ENCODE results near the gene SGCD. TPM values are rescaled to one million over a fixed set of nuclear protein-coding genes. Genes with fewer than 3 reads are reported as not detected.
"Not testable (repeated sequence)": the region's sequence is repeated elsewhere in the genome, so short reads cannot be mapped to it uniquely, and the experiment has no call there.

Gene SGCD
- total and polyA plus RNA-seq, 10 donors, result 0.26 to 5.3 (median 1.3) TPM

DNA sequence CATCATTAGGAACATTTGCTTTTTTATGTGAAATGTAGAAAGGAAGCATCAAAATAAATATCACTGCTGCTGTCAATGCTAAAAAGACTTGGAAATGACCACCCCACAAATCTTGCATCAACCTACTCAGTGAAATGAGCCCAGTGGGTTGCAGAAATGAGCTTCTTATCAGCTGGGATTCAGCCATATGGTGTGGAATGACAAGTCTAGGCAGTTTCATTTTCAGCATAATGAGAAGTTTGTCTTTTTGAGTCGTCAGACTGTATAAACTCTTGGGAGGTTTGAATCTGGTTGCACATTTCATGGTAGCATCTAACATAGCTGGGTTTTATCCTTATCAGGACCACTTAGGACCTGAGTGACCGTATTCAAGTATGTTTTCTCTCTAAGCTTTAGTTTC, 272.0 kb downstream of the SGCD start:
- intact Hi-C loops (cut with DNase I; ENCODE audit: low total_unique reads), result no loop called here
- no peak overlapping the region for H3K27ac ChIP-seq
- DNase-seq, result no peak
- no peaks in the 10 kb centered on the region for H3K36me3 ChIP-seq
- H3K27me3 ChIP-seq (replicated peaks in 1 of 7), result peaks cover 0 to 5% (median 0%) of the 10 kb centered on the region in 7 donors
- TF ChIP-seq, protein P1, sequence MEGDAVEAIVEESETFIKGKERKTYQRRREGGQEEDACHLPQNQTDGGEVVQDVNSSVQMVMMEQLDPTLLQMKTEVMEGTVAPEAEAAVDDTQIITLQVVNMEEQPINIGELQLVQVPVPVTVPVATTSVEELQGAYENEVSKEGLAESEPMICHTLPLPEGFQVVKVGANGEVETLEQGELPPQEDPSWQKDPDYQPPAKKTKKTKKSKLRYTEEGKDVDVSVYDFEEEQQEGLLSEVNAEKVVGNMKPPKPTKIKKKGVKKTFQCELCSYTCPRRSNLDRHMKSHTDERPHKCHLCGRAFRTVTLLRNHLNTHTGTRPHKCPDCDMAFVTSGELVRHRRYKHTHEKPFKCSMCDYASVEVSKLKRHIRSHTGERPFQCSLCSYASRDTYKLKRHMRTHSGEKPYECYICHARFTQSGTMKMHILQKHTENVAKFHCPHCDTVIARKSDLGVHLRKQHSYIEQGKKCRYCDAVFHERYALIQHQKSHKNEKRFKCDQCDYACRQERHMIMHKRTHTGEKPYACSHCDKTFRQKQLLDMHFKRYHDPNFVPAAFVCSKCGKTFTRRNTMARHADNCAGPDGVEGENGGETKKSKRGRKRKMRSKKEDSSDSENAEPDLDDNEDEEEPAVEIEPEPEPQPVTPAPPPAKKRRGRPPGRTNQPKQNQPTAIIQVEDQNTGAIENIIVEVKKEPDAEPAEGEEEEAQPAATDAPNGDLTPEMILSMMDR (IDR thresholded peaks at IDR 0.05 in 8 of 11, conservative IDR thresholded peaks at IDR 0.05 in 3 of 11), result no peak
- TF ChIP-seq POLR2AphosphoS5 (IDR thresholded peaks at IDR 0.05) (no peak), POLR2A (IDR thresholded peaks at IDR 0.05) (no peak)
- 64 to 81% (median 69%) methylated on average over 2 of the region's 2 CpGs for WGBS, 5 donors
- no peaks in the 10 kb centered on the region for H3K4me1 ChIP-seq
- H3K9me3 ChIP-seq, result peaks cover 0 to 35% (median 31%) of the 10 kb centered on the region in 8 donors
- H3K4me3 ChIP-seq, result no peak overlapping the region

DNA sequence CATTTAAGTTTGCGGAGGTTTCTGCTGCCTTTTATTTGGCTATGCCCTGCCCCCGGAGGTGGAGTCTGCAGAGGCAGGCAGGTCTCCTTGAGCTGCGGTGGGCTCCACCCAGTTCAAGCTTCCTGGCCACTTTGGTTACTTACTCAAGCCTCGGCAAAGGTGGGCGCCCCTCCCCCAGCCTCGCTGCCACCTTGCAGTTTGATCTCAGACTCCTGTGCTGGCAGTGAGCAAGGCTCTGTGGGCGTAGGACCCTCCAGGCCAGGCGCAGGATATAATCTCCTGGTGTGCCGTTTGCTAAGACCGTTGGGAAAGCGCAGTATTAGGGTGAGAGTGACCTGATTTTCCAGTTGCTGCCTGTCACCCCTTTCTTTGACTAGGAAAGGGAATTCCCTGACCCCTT, 283.6 kb downstream of the SGCD start:
- H3K27me3 ChIP-seq (replicated peaks in 1 of 7); intact Hi-C loops (cut with DNase I; ENCODE audit: low total_unique reads); H3K36me3 ChIP-seq; H3K4me3 ChIP-seq; DNase-seq; H3K4me1 ChIP-seq; H3K27ac ChIP-seq: not testable (repeated sequence)
- 86 to 95% (median 92%) methylated on average over 8 to 11 of the region's 11 CpGs for WGBS, 5 donors
- peaks cover 3 to 49% (median 40%) of the 10 kb centered on the region in 8 donors for H3K9me3 ChIP-seq

DNA sequence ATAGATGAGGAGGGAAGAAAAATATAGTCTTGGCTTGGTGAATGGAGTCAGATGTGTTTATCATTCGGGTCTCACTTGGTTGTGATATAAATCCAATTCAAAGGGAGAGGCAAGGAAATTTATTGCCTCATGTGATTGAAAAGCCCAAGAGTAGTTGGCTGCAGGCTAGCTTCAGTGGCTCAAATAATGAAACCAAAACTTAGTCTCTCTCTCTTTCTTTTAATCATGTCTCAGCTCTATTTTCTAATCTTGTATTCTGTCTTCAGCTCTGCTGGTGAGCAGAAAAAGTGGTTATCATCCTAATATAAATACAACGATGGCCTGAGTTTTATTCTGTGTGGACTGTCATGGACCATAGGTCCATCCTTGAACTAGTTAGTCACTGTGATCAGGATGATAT, 288.9 kb downstream of the SGCD start:
- Histone ChIP-seq H3K27ac (no peak overlapping the region), H3K36me3 (no peaks in the 10 kb centered on the region), H3K9me3 (peaks cover 3 to 30% (median 23%) of the 10 kb centered on the region in 8 donors), H3K27me3 (replicated peaks in 1 of 7) (no peaks in the 10 kb centered on the region), H3K4me1 (no peaks in the 10 kb centered on the region), H3K4me3 (no peak overlapping the region)
- TF ChIP-seq, protein P1 (IDR thresholded peaks at IDR 0.05 in 8 of 11, conservative IDR thresholded peaks at IDR 0.05 in 3 of 11), result no peak
- TF ChIP-seq POLR2A (IDR thresholded peaks at IDR 0.05) (no peak), POLR2AphosphoS5 (IDR thresholded peaks at IDR 0.05) (no peak)
- no peak for DNase-seq
- WGBS, 5 donors, result 82 to 89% (median 87%) methylated on average over 2 of the region's 2 CpGs
- intact Hi-C loops (cut with DNase I; ENCODE audit: low total_unique reads), result no loop called here

DNA sequence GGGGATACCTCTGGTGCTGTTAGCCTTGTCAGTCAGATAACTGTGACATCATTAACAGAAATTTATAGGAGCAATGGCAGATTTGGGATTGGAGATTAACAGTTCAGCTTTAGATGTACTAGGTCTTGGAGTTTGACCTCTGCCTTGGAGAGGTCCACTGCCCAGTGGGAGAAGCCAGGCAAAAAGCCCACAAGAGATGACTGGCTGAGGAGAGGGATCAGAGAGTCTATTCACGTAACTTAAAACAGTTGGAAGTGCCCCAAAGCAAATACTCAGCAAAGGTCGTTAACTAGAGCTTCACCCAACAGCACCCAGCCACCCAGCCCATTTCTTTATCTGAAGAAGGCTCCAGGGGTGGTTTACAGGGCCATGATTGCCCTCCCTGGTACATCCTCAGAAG, 290.5 kb downstream of the SGCD start:
- Histone ChIP-seq H3K27me3 (replicated peaks in 1 of 7) (no peaks in the 10 kb centered on the region), H3K9me3 (peaks cover 0 to 15% (median 8%) of the 10 kb centered on the region in 8 donors), H3K27ac (no peak overlapping the region), H3K4me3 (no peak overlapping the region), H3K36me3 (no peaks in the 10 kb centered on the region), H3K4me1 (no peaks in the 10 kb centered on the region)
- no peak for TF ChIP-seq POLR2AphosphoS5 (IDR thresholded peaks at IDR 0.05)
- no peak for TF ChIP-seq POLR2A (IDR thresholded peaks at IDR 0.05)
- TF ChIP-seq, protein P1 (IDR thresholded peaks at IDR 0.05 in 8 of 11, conservative IDR thresholded peaks at IDR 0.05 in 3 of 11), result no peak
- WGBS, 5 donors, result 61 to 79% (median 67%) methylated on average over 2 of the region's 2 CpGs
- no peak for DNase-seq
- intact Hi-C loops (cut with DNase I; ENCODE audit: low total_unique reads), result no loop called here

DNA sequence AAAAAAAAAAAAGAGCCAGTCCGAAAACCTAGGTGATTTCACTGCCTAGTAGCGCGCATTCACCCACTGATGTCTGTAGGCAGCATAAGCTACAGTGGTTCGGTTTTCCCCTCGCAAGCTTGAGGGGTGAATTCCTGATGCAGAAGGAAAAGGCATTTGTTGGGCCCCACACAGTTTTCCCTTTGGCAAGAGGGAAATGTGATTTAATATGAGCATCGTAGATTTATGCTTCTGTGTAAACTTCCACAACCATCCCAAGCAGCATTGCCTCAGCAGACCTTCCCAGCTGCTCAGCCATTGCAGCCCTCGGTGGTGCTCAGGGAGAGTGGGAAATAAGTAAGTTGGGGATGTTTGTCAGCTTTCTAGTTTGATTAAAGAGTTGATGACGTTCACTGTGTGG, 291.6 kb downstream of the SGCD start:
- H3K27ac ChIP-seq, result no peak overlapping the region
- no peak for DNase-seq
- H3K27me3 ChIP-seq (replicated peaks in 1 of 7), result no peaks in the 10 kb centered on the region
- H3K9me3 ChIP-seq, result peaks cover 0 to 4% (median 0%) of the 10 kb centered on the region in 8 donors
- 90 to 96% (median 92%) methylated on average over 8 of the region's 8 CpGs for WGBS, 5 donors
- H3K4me1 ChIP-seq, result no peaks in the 10 kb centered on the region
- H3K4me3 ChIP-seq, result no peak overlapping the region
- intact Hi-C loops (cut with DNase I; ENCODE audit: low total_unique reads), result no loop called here
- TF ChIP-seq, protein P1 (IDR thresholded peaks at IDR 0.05 in 8 of 11, conservative IDR thresholded peaks at IDR 0.05 in 3 of 11), result no peak
- TF ChIP-seq POLR2A (IDR thresholded peaks at IDR 0.05) (no peak), POLR2AphosphoS5 (IDR thresholded peaks at IDR 0.05) (no peak)
- no peaks in the 10 kb centered on the region for H3K36me3 ChIP-seq

Measured in spleen (tissue), 11 donors.